T-cell (primary cell): ENCODE data around the gene HERPUD2. TPM values are rescaled to one million over a fixed set of nuclear protein-coding genes. Genes with fewer than 3 reads are reported as not detected.

Source experiments
- ATAC-seq, 4 experiments: fragments of 200-7000 bp in 3 of 4; fragments of 150-1000 bp in 1 of 4; cut with Tn5 transposase; replicated peaks in 1 of 4; 1 replicate in 3 of 4; 2 replicates in 1 of 4; pipeline ENCODE4 v1.10.0; 2021; ENCODE audit warnings: moderate library complexity in 3 of 4, mild to moderate bottlenecking in 2 of 4, moderate number of reproducible peaks in 1 of 4
- CTCF ChIA-PET, 2 donors: fragments of 300-600 bp; sonication (Branson Sonifier 250); formaldehyde crosslinking; loops; one replicate each; lab custom pipeline; 2022; ENCODE audit warnings: antibody characterized with exemption in 2 of 2; lab: Charles Lee
- POLR2A ChIA-PET, 2 donors: fragments of 300-600 bp; sonication (Branson Sonifier 250); formaldehyde crosslinking; loops; one replicate each; lab custom pipeline; 2022; ENCODE audit warnings: antibody characterized with exemption in 2 of 2; lab: Charles Lee
- DNase-seq, 35 experiments: peaks; one replicate each; pipeline versions ENCODE4 v3.0.0 to v3.0.0-alpha.2; 2013 to 2023
- H3K27ac ChIP-seq: one replicate; pipeline ENCODE4 v1.5.1; 2013; ENCODE audit warnings: low read length
- H3K27me3 ChIP-seq, 2 experiments: replicated peaks in 1 of 2; 1 replicate in 1 of 2; 2 replicates in 1 of 2; pipeline versions ENCODE4 v1.6.1 to v1.7.0; 2013; ENCODE audit warnings: low read length in 1 of 2, mixed read lengths in 1 of 2; ENCODE audit not compliant: control insufficient read depth in 2 of 2, insufficient read depth in 2 of 2; ENCODE audit errors: extremely low read depth in 1 of 2
- H3K36me3 ChIP-seq, 2 donors: 1 replicate in 1 of 2; 2 replicates in 1 of 2; pipeline versions ENCODE4 v1.6.1 to v1.7.0; 2013; ENCODE audit warnings: low read length in 1 of 2; ENCODE audit not compliant: control insufficient read depth in 2 of 2, insufficient read depth in 1 of 2; ENCODE audit errors: extremely low read depth in 1 of 2
- H3K4me1 ChIP-seq, 2 experiments: 1 replicate in 1 of 2; 2 replicates in 1 of 2; pipeline versions ENCODE4 v1.6.1 to v1.7.0; 2013; ENCODE audit warnings: low read length in 2 of 2, mixed read lengths in 1 of 2; ENCODE audit not compliant: insufficient read depth in 2 of 2, control insufficient read depth in 1 of 2; ENCODE audit errors: extremely low read depth in 1 of 2
- H3K4me3 ChIP-seq, 2 donors: 1 replicate in 1 of 2; 2 replicates in 1 of 2; pipeline versions ENCODE4 v1.5.1 to v1.7.0; 2013; ENCODE audit warnings: mild to moderate bottlenecking in 2 of 2, low read length in 1 of 2, moderate library complexity in 1 of 2; ENCODE audit not compliant: control insufficient read depth in 1 of 2; ENCODE audit errors: extremely low read depth in 1 of 2
- H3K9me3 ChIP-seq: 2 replicates; pipeline ENCODE4 v1.7.0; 2013
- H3K27ac Mint-ChIP-seq, 2 donors: one replicate each; pipeline ENCODE4 v1.8.0; 2020 to 2021; ENCODE audit warnings: mild to moderate bottlenecking in 2 of 2, mixed read lengths in 2 of 2
- H3K27me3 Mint-ChIP-seq, 2 donors: one replicate each; pipeline ENCODE4 v1.8.0; 2021 to 2022; ENCODE audit warnings: mixed read lengths in 2 of 2
- H3K36me3 Mint-ChIP-seq: one replicate; pipeline ENCODE4 v1.8.0; 2021; ENCODE audit warnings: mixed read lengths
- H3K4me1 Mint-ChIP-seq, 3 donors: one replicate each; pipeline ENCODE4 v1.8.0; 2020 to 2022; ENCODE audit warnings: mixed read lengths in 3 of 3, mild to moderate bottlenecking in 1 of 3
- H3K4me3 Mint-ChIP-seq, 3 donors: one replicate each; pipeline ENCODE4 v1.8.0; 2020 to 2022; ENCODE audit warnings: mild to moderate bottlenecking in 3 of 3, mixed read lengths in 3 of 3, moderate library complexity in 3 of 3
- H3K9me3 Mint-ChIP-seq, 3 donors: one replicate each; pipeline ENCODE4 v1.8.0; 2020 to 2022; ENCODE audit warnings: mixed read lengths in 3 of 3
- WGBS: methylation state at CpG from one replicate; pipeline ENCODE4 v1.1.5; 2013; ENCODE audit warnings: missing lambda C conversion rate; ENCODE audit not compliant: insufficient coverage; 5-methylcytosine and 5-hydroxymethylcytosine counted together
- total RNA-seq, 35 experiments: library from RNA in 6 of 35; stranded (reverse) in 6 of 35; fragments of 120-200 nt in 1 of 35; gene quantifications; one replicate each; pipeline versions ENCODE4 v1.2.1 to v1.2.4 and lab custom pipeline; 2013 to 2026

HERPUD2 gene
- total RNA-seq, 5 donors from 2014 or later (not counting 1 experiment from before 2014, with no cell fraction given), result 58.4 to 122 (median 67.5) TPM

DNA sequence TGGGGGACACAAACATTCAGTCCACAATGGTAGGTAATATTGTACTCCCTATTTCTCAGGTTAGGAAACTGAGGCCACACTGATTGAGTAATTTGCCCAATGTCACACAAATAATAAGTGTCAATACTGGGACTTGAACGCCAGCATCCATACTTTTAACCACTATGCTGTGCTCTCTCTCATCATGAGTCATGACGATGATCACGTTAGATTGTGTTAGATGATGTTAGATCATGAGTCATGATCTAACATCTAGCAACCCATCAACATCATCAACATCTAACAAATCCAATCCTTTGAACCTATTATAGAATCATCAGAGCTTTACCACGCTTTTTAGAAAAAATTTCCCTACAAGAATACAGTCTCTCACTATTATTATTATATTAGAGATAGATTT, 28.1 kb upstream of the HERPUD2 start:
- Mint-ChIP-seq H3K27ac (peak overlapping the region; percentile 19 to 52), H3K27me3 (no peaks in the 10 kb centered on the region), H3K4me1 (peaks cover 47 to 58% (median 52%) of the 10 kb centered on the region in 3 donors), H3K4me3 (no peak overlapping the region), H3K36me3 (no peaks in the 10 kb centered on the region), H3K9me3 (no peaks in the 10 kb centered on the region)
- peak in 2 of 35 experiments; percentile 10 to 69 for DNase-seq
- H3K36me3 ChIP-seq, result no peaks in the 10 kb centered on the region
- ATAC-seq, result peak; percentile 16 to 69 (median 40)
- POLR2A ChIA-PET, result interaction anchor here (0.6 to 1.0 kb wide), 2 partner anchors 29 to 121 kb away, joined by 3 to 8 read pairs; no protein-coding TSS in a partner anchor
- no peaks in the 10 kb centered on the region for H3K9me3 ChIP-seq
- no peak overlapping the region for H3K4me3 ChIP-seq
- CTCF ChIA-PET, result interaction anchor here in 1 of 2 donors (0.9 to 1.6 kb wide), 5 partner anchors 10 to 78 kb away, joined by 3 to 5 read pairs (median 3); partner anchors contain the start of gene SEPTIN7
- WGBS, result no CpG with 5 or more reads among the region's 4 CpGs
- peaks cover 22 to 41% of the 10 kb centered on the region in 2 experiments for H3K4me1 ChIP-seq
- H3K27ac ChIP-seq, result no peak overlapping the region
- H3K27me3 ChIP-seq, result no peaks in the 10 kb centered on the region

- Histone ChIP-seq H3K4me3 (no peak overlapping the region), H3K9me3 (no peaks in the 10 kb centered on the region), H3K36me3 (no peaks in the 10 kb centered on the region), H3K27ac (no peak overlapping the region), H3K4me1 (peaks cover 20 to 33% of the 10 kb centered on the region in 2 experiments), H3K27me3 (no peaks in the 10 kb centered on the region)
- ChIA-PET CTCF (interaction anchor here (0.6 to 1.6 kb wide), 4 partner anchors 9 to 65 kb away, joined by 3 to 6 read pairs (median 4); no protein-coding TSS in a partner anchor), POLR2A (interaction anchor here in 1 of 2 donors (1.0 kb wide), 1 partner anchor 28 kb away, joined by 8 read pairs; no protein-coding TSS in a partner anchor)
- DNase-seq, result no peak
- Mint-ChIP-seq H3K27me3 (no peaks in the 10 kb centered on the region), H3K9me3 (no peaks in the 10 kb centered on the region), H3K4me3 (no peak overlapping the region), H3K27ac (peak overlapping the region; percentile 19 to 52), H3K36me3 (no peaks in the 10 kb centered on the region), H3K4me1 (peaks cover 40 to 53% (median 46%) of the 10 kb centered on the region in 3 donors)
- WGBS, result 79% methylated on average over 2 of the region's 7 CpGs
- no peak for ATAC-seq
These were observed 27.3 kb upstream of the HERPUD2 start for GRCh38 chr7:35722054-35722849.

- Mint-ChIP-seq H3K27ac (no peak overlapping the region), H3K9me3 (no peaks in the 10 kb centered on the region), H3K36me3 (no peaks in the 10 kb centered on the region), H3K4me3 (no peak overlapping the region), H3K27me3 (no peaks in the 10 kb centered on the region), H3K4me1 (peaks cover 34 to 43% (median 37%) of the 10 kb centered on the region in 3 donors)
- Histone ChIP-seq H3K27me3 (no peaks in the 10 kb centered on the region), H3K4me1 (peaks cover 20 to 26% of the 10 kb centered on the region in 2 experiments), H3K27ac (no peak overlapping the region), H3K9me3 (no peaks in the 10 kb centered on the region), H3K36me3 (no peaks in the 10 kb centered on the region), H3K4me3 (no peak overlapping the region)
- DNase-seq, result no peak
- no CpG with 5 or more reads among the region's 2 CpGs for WGBS
- ChIA-PET POLR2A (no interaction called here), CTCF (no interaction called here)
- no peak for ATAC-seq
These were observed 26.4 kb upstream of the HERPUD2 start for GRCh38 chr7:35721288-35721687.

DNA sequence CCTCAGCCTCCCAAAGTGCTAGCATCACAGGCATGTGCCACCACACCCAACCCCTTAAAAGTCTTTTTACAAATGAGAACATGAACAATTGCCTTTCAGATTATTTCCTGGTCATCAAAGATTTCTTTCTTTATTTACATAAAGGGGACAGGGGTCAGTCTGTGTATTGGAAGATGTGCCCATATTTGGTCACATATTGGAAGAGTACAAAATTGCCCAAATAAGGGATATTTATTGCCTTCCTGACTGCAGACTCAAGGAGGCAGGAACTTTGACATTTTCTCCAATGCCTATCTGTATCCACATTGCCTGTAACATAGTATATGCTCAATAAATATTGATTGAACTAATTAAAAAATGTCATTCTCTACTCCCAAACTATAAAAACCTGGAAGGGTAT, 25.9 kb upstream of the HERPUD2 start:
- Mint-ChIP-seq H3K27me3 (no peaks in the 10 kb centered on the region), H3K36me3 (no peaks in the 10 kb centered on the region), H3K4me1 (peaks cover 30 to 39% (median 32%) of the 10 kb centered on the region in 3 donors), H3K27ac (no peak overlapping the region), H3K9me3 (no peaks in the 10 kb centered on the region), H3K4me3 (no peak overlapping the region)
- no peaks in the 10 kb centered on the region for H3K9me3 ChIP-seq
- H3K4me3 ChIP-seq, result no peak overlapping the region
- CTCF ChIA-PET, result no interaction called here
- no peak for ATAC-seq
- no peaks in the 10 kb centered on the region for H3K36me3 ChIP-seq
- DNase-seq, result no peak
- POLR2A ChIA-PET, result no interaction called here
- peaks cover 16 to 22% of the 10 kb centered on the region in 2 experiments for H3K4me1 ChIP-seq
- no peak overlapping the region for H3K27ac ChIP-seq
- H3K27me3 ChIP-seq, result no peaks in the 10 kb centered on the region

DNA sequence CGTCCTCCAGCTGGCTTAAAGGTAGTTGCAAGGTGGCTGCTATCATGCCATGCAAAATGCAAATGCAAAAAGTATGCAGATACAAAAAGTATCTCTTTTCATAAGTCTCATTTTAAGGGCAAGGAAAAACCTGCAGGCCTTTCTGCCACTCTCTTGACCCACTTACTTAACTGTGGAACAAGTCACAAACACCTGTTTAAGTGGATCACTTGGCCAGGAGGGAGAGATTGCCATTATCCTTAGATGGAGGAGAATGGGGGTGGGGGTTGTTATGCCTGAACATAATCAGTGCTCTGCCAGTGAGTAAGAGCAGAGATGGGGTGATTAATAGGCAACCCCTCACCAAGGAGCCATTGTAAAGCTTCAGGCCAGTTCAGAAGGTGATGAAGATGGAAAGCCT, 25.1 kb upstream of the HERPUD2 start:
- H3K4me3 ChIP-seq, result no peak overlapping the region
- H3K4me3 Mint-ChIP-seq, result no peak overlapping the region
- no peak for ATAC-seq
- no peaks in the 10 kb centered on the region for H3K27me3 ChIP-seq
- H3K27me3 Mint-ChIP-seq, result no peaks in the 10 kb centered on the region
- POLR2A ChIA-PET, result no interaction called here
- H3K36me3 ChIP-seq, result no peaks in the 10 kb centered on the region
- H3K9me3 Mint-ChIP-seq, result no peaks in the 10 kb centered on the region
- peaks cover 26 to 33% (median 26%) of the 10 kb centered on the region in 3 donors for H3K4me1 Mint-ChIP-seq
- H3K36me3 Mint-ChIP-seq, result no peaks in the 10 kb centered on the region
- H3K9me3 ChIP-seq, result no peaks in the 10 kb centered on the region
- H3K27ac ChIP-seq, result no peak overlapping the region
- DNase-seq, result no peak
- peaks cover 14 to 15% of the 10 kb centered on the region in 2 experiments for H3K4me1 ChIP-seq
- no CpG with 5 or more reads among the region's 1 CpG for WGBS
- CTCF ChIA-PET, result no interaction called here
- no peak overlapping the region for H3K27ac Mint-ChIP-seq

DNA sequence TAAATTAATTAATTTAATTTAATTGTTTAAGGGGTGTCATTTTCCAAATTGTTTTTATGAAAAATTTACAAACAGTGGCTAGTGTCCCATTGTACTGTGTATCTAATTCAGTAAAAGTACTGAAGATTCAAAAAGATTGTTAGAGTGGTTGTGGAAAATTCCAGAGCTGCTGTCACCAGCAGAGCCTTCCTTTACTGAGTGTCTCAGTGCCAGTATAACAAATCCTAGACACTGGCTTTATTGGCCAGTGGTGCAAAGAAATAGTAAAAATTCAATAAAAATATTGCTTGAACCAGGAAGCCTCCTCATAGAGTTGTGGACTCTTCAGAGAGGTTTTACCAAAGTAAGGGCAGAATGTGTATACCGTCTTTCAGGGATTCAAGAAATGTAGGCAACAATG, 23.1 kb upstream of the HERPUD2 start:
- Histone ChIP-seq H3K4me3 (no peak overlapping the region), H3K27me3 (no peaks in the 10 kb centered on the region), H3K36me3 (no peaks in the 10 kb centered on the region), H3K4me1 (peaks cover 3% of the 10 kb centered on the region in 2 experiments), H3K9me3 (no peaks in the 10 kb centered on the region), H3K27ac (no peak overlapping the region)
- ATAC-seq, result no peak
- WGBS, result no CpG with 5 or more reads among the region's 1 CpG
- ChIA-PET CTCF (no interaction called here), POLR2A (interaction anchor here in 1 of 2 donors (0.6 kb wide), 1 partner anchor 30 kb away, joined by 4 read pairs; no protein-coding TSS in a partner anchor)
- H3K4me3 Mint-ChIP-seq, result no peak overlapping the region
- H3K27me3 Mint-ChIP-seq, result no peaks in the 10 kb centered on the region
- peaks cover 6 to 20% (median 8%) of the 10 kb centered on the region in 3 donors for H3K4me1 Mint-ChIP-seq
- H3K27ac Mint-ChIP-seq, result no peak overlapping the region
- no peak for DNase-seq
- no peaks in the 10 kb centered on the region for H3K9me3 Mint-ChIP-seq
- no peaks in the 10 kb centered on the region for H3K36me3 Mint-ChIP-seq
